Measurements from ENCODE around the gene PPP1R16B.
"Not testable (repeated sequence)": the region's sequence is repeated elsewhere in the genome, so short reads cannot be mapped to it uniquely, and the experiment has no call there.

PPP1R16B gene

DNA sequence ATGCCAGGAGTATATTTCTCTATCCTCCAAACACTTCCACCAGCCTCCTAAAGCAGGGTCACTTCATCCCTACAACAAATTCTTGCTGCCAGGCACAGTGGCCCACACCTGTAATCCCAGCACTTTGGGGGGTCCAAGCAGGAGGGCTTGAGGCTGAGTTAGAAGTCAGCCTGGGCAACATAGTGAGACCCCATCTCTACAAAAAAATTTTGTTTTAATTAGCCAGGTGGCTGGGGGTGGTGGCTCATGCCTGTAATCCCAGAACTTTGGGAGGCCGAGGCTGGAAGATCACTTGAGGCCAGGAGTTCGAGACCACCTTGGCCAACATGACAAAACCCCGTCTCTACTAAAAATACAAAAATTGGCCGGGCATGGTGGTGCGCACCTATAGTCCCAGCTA lies 11.4 kb upstream of the PPP1R16B start:
- not testable (repeated sequence) for DNase-seq

DNA sequence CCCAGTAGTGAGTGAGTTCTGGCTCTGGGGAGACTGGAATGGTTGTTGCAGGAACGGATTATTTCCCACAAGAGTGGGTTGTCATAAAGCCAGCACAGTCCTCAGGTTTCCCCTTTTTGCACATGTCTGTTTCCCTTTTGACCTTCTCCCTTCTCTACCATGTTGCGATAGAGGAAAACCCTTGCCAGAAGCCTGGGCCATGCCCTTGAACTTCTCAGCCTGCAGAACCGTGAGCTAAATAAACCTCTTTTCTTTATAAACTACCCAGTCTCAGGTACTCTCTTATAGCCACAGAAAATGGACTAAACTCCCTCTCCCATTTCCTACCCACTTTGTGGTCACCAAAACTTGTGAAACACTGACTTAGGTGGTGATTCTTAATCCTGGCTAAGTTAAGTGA lies 7.2 kb upstream of the PPP1R16B start:
- DNase-seq, result no peak

DNA sequence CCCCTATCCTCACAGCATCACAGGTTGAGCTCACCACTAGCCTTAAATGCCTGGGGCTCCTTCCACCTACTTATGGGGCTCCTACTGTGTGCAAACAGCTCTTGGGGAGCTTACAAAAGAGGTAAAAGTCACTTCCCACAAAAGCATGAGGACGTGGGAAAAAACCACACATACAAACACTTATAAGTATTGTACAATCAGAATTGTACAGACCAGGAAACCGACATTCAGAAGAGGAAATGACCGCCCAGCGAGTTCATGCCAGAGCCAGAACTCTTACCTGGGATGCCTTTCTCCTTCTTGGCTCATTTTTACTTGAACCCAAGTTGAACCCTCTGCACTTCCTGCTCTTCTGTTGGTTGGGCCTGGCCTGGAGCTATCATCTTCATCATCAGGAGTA lies 6.3 kb upstream of the PPP1R16B start:
- DNase-seq, result no peak

DNA sequence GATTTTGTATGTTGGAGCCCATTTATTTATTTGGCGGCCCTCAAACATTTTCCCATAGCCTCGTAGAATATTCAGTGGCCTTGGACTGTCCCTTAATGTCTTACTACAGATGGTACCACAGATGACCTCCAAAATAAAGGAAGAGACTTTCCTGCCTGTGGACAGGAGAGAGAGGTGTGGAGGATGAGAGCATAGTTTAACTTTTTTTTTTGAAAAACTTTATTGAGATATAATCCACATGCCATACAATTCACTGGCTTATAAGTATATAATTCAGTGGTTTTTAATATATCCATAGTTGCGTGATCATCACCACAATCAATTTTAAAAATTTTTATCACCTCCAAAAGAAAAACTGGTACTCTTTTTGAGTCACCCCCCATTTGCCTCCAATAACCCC lies 4.6 kb upstream of the PPP1R16B start:
- DNase-seq, result no peak

DNA sequence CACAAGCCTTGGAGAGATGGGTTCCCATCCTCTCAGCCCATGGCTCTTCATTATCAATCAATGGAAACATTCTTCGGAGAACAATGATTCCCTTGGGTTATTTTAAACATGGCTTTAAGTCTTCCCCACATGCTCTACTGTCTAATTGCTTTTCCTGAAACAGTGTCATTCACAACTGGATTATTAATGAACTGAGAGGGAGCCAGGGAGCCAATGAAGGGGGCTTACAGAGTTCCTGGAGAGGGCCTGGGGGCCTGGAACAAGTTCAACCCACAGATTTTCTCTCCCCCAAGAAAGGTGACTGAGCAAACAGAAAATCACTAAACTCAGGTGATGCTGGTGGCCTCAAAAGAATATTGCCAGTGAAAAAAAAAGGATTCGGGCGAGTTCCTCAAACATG lies 1.3 kb upstream of the PPP1R16B start:
- no peak for DNase-seq

DNA sequence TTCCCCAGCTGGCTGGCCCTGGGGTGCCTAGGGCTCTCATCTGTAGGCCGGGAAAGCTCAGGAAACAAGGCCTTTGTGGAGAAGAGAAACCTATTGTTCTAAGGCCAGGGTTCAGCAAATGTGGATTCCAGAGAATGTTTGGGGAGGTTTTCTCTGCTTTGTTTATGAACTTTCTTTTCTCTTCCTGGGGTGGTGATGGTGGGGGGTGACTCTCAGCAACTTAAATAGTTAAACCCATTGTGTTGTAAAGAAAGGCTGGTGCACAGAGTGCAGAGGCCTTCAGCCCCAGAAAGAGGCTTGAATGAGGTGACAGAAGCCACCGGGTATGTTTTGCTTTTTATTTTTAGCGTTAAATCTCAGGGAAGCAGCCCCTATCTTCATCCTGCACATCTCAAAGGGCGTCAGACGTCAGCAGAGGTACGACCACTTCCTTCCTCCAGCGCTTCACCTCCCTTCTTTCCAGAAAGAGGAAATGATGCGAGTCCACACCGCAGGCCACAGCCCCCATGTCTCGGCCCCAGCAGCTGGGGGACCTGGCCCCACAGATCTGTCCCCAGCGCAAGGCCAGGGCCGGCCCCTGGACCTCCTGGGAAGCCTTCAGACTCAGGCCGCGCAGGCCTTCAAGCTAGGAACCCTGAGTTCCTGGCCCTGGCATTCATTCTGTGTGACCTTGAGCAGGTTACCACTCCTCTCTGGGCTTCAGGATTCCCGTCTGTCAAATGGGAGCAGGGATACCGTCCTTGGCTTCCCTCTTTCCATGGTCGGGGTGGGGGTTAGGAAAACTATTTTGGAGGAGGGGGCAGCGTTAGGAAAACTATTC lies 605 bp upstream of the PPP1R16B start:
- peak; percentile 70 for DNase-seq

DNA sequence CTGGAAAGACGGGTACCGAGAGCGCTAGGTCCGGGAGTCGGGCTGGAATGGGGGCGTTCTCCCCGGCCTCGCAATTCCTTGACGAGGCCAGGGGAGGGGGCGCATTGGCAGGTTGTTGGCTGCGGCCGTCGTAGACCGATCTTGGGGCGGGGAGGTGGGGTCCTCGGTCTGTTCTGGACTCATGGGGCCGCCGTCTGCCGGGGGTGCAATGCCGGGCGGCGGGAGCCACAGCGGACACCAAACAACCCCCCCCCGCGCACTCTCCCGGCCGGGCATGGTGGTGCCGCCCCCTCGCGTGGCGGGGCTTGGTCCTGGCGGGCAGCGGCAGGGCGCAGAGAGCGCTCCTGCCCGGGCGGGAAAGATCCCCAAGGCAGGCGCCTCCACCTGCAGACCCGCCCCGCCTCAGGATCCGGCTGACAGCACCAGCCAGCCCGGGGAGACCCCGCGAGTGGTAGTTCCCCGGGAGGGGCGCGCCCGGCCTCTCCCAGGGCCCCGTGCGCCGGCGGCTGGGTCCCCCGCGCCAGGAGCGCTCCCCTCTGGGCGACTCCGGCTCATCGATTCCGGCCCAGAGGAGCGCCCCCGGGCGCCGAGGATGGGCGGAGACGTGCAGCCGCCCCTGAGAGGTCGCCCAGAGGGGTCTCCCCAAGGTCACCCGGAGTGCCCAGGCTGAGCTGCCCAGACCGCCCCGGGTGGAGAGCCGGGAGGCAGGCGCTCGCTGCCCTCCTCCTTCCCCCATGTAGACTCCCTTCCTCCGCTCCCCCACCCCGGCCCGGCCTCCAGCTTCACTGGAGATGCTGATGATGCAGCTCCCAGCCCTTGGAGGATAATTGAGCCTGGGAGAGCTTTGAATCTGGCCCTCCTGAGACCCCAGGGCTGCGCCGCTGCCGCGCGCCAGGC lies 709 bp downstream of the PPP1R16B start:
- DNase-seq, result peak; percentile 25

DNA sequence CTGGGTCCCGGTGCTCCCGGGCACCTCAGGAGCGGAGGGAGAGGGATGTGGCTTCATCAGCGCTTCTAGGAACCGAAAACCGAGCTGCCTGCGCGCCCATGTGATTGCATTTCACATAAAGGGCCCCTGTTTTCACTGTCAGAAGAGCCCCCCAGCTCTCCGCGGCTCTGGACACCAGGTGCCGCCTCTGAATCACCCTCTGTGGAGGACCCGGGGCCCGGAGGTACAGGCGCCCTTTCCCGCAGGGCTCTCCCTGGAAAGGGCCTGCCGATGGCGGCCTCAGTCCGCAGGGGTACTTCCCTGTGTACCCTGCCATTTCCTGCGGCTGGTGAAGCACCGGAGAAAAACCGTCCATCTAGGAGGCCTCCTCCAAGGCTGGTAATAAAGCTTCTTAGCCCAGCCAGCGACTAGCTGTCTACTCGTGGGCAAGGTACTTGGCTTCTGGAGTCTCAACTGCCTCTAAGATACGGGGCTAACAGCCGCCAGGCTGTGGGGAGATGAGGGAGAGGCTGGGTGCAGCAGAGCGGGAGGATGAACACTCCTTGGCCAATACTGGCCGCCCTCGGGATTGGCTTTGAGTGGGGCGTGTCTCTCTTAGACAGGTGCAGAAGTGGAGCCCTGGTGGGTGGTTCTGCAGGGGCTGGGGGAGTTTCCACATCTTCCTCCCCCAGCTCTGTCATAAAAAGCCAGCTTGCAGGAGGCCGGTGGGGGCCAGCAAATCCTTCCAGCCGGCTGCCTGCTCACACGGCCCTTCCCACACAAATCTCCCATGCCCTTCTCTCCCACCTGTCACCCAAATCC lies 1.6 kb downstream of the PPP1R16B start:
- DNase-seq, result peak; percentile 8

DNA sequence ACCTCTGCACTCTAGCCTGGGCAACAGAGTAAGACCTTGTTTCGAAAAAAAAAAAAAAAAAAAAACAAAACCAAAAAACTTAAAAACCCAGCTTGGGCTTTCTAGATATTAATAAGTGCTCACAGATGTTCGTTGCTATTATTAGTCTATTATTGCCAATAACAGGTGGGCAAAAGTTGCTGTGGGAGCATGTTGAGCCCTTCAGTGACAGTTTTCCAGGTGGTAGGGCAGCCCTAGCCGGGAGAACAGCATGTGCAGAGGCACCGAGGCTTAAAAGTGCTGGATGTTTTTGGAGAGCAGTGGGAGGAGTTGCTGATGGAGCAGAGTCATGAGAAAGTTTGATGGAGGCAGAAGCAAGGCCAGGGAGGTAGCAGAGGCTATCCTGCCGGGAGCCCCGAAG lies 4.4 kb downstream of the PPP1R16B start:
- no peak for DNase-seq

DNA sequence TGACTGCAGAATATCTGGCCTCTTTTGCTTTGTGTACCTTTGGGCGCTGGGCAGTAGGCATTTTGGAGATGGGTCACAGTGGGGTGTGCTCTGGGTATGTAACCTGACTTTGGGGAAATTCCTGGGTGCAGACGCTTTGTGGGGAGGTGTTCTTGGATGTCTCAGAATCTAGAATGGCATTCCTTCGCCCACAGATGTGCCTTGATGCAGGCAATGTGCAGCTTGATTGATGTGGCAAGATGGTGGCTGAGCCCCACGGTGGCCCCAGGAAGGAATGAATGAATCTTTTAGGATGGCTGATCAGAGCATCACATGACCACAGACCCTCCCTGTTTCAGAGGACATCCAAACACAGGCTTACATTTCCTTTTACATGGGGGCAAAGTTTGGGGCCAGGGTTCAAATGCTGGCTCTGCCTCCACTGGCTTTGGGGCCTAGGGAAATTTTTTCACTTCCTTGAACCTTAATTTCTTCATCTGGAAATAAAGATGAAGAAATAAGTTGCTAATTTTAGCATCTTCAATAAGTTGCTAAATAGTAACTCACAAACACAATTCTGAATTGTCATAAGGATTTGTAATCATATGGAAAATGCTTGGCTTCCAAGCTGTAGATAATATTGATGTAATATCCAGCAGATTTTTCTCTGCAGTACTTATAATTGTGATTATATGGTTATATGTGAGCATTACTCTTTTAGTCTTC lies 5.6 kb downstream of the PPP1R16B start:
- DNase-seq, result no peak

DNA sequence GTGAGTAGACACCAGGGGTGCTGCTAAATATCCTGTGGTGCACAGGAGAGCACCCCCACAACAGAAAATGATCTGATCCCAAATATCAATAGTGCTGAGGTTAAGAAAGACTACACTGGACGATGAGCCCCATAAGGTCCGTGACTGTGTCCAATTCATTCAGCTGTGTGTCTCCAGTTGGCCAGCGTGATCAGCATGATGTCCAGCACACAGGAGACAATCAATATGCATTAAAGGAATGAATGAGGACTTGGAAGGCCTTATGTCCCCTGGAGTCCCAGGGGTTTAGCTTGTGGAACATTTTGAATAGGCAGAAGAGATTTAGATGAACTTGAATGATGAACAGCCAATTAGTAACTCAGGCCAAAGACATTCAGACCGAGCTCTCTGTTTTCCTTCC lies 6.3 kb downstream of the PPP1R16B start:
- DNase-seq, result no peak

DNA sequence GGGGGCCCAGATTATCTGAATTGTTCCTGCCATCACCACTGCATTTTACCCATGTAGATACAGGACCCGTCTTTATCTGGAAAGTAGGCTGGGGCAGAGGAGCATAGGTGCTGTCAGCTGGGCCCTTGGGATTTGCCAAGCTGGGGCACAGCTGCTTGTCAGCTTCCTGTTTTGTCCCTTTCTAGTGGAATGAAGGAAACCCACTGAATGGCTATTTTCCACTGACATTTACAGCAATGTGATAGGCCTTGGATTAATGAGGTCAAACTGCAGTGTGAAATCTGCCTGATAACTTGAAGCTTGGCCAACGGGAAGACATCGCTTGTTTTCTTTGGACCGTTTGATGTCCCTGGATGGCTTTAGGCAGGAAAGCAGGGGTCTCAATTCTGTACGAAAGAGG lies 6.7 kb downstream of the PPP1R16B start:
- DNase-seq, result no peak

DNA sequence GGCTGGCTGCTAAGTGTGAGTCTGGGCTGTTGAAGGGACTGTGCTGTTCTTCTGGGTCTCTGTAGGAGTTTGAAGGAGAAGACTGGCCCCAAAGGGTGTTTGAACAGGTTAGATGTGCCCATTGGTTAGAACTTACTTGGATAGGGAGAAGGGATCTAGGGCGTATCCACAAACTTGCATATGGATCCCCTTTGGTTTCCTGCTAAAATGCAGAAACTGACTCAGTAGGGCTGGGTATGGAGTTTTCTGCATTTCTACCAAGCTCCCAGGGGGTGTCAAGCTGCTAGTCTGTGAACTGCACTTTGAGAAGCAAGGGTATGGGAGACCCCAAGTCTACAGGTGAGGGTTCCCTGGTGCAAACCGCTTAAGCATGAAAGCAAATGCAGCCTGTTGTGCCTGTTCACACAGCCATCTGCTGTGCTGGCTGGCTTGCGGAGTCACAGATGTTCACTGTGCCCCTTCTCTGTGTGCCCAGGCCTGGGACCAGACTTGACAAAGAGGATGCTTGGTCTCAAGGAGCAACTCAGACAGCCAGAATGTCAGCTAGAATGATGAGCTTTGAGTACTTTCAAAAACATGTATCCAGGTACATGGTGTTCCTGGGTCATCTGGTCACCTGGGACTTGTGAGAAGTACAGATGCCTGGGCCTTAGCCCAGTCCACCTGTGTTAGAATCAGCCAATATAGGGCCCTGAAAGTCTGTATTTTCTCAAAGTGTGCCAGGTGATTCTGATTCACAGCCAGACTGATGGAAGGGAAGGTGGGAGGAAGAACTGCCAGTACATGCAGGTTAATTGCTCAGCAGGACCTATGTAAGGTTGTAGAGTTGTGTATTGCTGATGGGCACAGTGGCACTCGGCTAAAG lies 7.4 kb downstream of the PPP1R16B start:
- DNase-seq, result no peak

DNA sequence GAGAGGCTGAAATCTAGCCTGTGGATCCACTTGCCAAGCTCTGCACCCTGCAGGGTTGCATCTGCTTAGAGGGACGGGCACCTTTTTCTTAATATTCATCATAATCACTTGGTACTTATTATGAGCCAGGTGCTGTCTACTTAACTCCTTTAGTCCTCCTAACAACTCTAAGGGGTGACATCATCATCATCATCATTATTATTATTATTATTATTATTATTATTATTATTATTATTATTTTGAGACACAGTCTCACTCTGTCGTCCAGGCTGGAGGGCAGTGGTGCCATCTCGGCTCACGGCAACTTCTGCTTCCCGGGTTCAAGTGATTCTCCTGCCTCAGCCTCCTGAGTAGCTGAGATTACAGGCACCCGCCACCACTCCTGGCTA lies 8.1 kb downstream of the PPP1R16B start:
- DNase-seq, result not testable (repeated sequence)

DNA sequence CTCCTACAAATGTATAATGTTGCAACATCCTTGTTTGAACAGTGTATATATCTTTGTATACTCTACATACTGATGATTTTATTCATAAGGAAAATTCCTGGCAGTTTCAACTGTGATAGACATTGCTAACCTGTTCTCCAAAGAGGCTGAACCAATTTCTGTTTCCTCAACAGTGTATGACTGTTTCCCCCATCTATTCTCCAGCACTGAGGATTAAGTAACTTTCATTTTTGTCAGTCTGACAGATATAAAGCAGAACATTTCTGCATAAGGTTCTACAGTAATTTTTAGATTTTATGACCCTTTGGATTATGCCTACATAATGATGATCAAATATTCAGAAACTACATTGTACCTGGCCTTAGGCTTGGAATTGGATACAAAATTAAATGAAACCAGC lies 9.9 kb downstream of the PPP1R16B start:
- DNase-seq, result no peak

DNA sequence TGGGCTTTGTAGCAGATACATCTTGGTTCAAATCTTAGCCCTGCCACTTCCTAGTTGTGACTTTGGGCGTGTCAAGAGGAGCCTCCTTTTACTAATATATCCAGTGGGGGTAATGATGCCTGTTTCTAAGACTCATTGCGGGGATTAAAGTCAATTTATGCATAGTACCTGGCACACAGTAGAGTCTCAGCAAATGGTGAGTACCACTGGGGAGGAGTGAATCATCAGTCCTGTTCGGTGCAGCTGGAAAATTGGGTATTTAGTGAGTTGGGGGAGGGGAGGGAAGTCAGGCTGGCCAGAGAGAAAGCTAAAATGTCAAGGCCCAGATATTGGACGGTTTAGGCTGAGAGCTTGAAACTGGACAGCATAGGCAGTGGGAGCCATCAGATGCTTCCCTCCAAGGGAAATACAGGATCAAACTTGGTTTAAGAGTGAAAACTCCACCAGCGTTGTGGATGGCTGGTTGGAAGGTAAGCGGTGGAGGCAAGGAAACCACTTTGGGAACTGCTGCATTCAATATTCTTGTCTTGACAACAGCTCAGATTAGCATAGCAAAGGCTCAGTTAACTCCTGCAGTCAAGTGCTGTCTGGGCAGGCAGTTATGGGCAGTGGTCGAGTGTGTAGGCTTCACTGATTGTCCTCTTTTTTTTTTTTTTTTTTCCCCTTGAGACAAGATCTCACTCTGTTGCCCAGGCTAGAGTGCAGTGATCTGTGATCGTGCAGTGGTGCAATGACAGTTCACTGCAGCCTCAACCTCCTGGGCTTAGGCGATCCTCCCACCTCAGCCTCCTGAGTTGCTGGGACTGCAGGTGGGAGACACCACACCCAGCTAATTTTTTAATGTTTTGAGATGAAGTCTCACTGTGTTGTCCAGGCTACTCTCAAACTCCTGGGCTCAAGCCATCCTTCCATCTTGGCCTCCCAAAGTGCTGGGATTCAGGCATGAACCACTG lies 12.9 kb downstream of the PPP1R16B start:
- DNase-seq, result no peak

DNA sequence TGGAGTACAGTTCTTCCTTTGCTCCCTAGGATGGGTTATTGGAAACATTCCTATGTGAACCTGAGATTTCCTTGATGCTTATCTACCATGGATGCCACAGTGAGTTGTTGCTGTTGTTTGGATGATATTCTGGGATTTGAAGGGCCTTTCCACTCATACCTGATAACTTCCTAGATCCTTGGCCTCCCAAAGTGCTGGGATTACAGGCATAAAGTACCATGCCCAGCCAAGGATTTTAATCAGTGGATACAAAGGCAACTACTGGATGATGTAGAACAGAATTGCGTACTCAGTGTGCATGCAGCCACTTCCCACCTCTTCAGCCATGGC lies 20.0 kb downstream of the PPP1R16B start:
- DNase-seq, result no peak

DNA sequence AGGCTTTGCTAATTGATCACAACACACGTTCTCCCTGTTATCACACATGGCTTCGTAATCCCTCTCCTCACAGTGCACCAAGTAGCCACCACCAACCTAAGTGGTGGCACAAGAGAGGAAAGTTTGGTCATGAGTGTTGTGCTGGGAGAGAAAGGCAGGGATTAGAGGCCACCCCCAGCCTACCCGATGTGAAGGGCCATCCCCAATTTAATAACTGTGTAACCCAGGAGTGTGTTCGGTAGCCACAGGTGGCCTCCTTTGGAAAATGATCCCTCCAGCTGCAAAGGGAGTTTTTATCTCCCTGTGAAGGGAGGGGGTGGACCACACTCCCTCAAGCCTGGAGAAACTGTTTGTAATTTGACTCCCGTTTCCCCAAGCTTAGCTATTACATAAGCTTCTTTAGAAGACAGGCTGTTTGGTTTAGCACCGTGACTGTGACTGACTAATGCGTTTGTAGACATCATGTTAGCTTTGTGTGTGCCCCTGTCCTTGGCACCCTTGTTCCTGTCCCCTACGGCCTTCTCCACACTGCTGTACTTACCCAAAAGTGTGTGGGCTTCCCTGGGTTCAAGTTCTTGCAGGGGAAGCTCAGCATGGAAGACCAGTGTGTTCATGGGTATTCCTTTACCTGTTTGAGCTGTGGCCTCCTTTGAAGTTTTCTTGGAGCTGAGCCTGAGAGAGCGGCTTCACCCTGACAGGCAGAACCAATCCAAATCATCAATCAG lies 20.6 kb downstream of the PPP1R16B start:
- DNase-seq, result no peak

DNA sequence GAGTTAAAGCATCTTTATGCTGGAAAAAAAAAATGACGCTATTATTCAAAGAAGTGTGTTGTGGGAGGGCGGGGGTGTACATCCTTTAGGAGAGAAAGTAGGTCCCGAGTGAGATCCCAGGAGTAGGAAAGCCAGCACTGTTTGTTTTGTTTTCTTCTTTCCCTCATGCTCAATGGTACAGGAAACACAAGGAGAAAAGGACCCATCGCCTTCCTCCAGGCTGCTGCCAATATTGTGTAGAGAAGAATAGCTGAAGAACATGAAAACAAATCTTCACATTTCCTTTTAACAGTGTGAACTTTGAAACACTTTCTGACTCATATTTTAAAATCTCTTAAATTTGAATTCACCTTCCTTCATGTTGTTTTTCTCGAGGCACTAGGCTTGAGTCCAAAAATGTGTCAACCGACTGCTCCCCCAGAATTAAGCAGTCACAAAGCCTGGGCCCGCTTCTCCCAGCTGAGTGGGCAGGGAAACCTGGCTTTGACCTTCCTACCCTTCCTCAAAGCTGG lies 22.3 kb downstream of the PPP1R16B start:
- no peak for DNase-seq

Measured in activated effector memory CD4-positive, alpha-beta T cell treated with Interleukin-2 at 50 U/mL for 16 hours (primary cell).